ENCODE measurements around the gene A2M. TPM values are rescaled to one million over a fixed set of nuclear protein-coding genes. Genes with fewer than 3 reads are reported as not detected.
A peak's percentile ranks its signal among the peaks of the same experiment; 100 is the strongest.

A2M gene
- total and polyA plus RNA-seq, 7 experiments from 2014 or later: 0.08 to 4.9 (median 1.5) TPM; not detected in 3

- intact Hi-C loops (cut with micrococcal nuclease): no loop called here
- Histone ChIP-seq H3K4me3 (ENCODE audit: low read length) (no peak overlapping the region), H3K36me3 (ENCODE audit: control insufficient read depth in 2 of 3, insufficient read depth in 3 of 3, low read length in 3 of 3) (peaks cover 0 to 5% (median 0%) of the 10 kb centered on the region in 3 experiments), H3K4me1 (ENCODE audit: control insufficient read depth in 2 of 2, insufficient read depth in 2 of 2, low read length in 2 of 2) (peaks cover 0 to 4% of the 10 kb centered on the region in 2 donors), H3K27me3 (ENCODE audit: control insufficient read depth in 2 of 2, insufficient read depth in 2 of 2, low read length in 2 of 2) (no peaks in the 10 kb centered on the region), H3K27ac (ENCODE audit: low read depth, low read length) (no peak overlapping the region), H3K9me3 (ENCODE audit: control insufficient read depth in 2 of 3, low read length in 3 of 3) (no peaks in the 10 kb centered on the region)
- Mint-ChIP-seq H3K4me3 (no peak overlapping the region), H3K4me1 (peaks cover 0 to 2% (median 0%) of the 10 kb centered on the region in 7 donors), H3K9me3 (no peaks in the 10 kb centered on the region), H3K27me3 (peaks cover 0 to 24% (median 0%) of the 10 kb centered on the region in 5 donors), H3K27ac (no peak overlapping the region), H3K36me3 (peaks cover 0 to 4% (median 0%) of the 10 kb centered on the region in 5 donors)
- no peak for DNase-seq
- POLR2A ChIA-PET: interaction anchor here (0.6 kb wide), 1 partner anchor 47 kb away, joined by 3 read pairs; no protein-coding TSS in a partner anchor
- no peak for ATAC-seq
- CTCF ChIA-PET: interaction anchor here (0.6 kb wide), 1 partner anchor 157 kb away, joined by 3 read pairs; no protein-coding TSS in a partner anchor
These were observed 45.4 kb downstream of the A2M start for GRCh38 chr12:9070351-9070750.

GRCh38 chr12:9068600-9068999, 47.1 kb downstream of the A2M start:
- POLR2A ChIA-PET: interaction anchor here (0.6 kb wide), 1 partner anchor 40 kb away, joined by 4 read pairs; no protein-coding TSS in a partner anchor
- Histone ChIP-seq H3K9me3 (ENCODE audit: control insufficient read depth in 2 of 3, low read length in 3 of 3) (no peaks in the 10 kb centered on the region), H3K27me3 (ENCODE audit: control insufficient read depth in 2 of 2, insufficient read depth in 2 of 2, low read length in 2 of 2) (no peaks in the 10 kb centered on the region), H3K4me3 (ENCODE audit: low read length) (no peak overlapping the region), H3K36me3 (ENCODE audit: control insufficient read depth in 2 of 3, insufficient read depth in 3 of 3, low read length in 3 of 3) (peaks cover 0 to 6% (median 5%) of the 10 kb centered on the region in 3 experiments), H3K4me1 (ENCODE audit: control insufficient read depth in 2 of 2, insufficient read depth in 2 of 2, low read length in 2 of 2) (peaks cover 4 to 9% of the 10 kb centered on the region in 2 donors), H3K27ac (ENCODE audit: low read depth, low read length) (no peak overlapping the region)
- peaks cover 0 to 30% (median 0%) of the 10 kb centered on the region in 5 donors for H3K27me3 Mint-ChIP-seq
- CTCF ChIA-PET: interaction anchor here (0.6 kb wide), 1 partner anchor 157 kb away, joined by 3 read pairs; no protein-coding TSS in a partner anchor
- peaks cover 4 to 8% (median 6%) of the 10 kb centered on the region in 7 donors for H3K4me1 Mint-ChIP-seq
- ATAC-seq: no peak
- H3K9me3 Mint-ChIP-seq: no peaks in the 10 kb centered on the region
- intact Hi-C loops (cut with micrococcal nuclease): loop anchor here in 1 of 2 donors (10.0 kb wide), 1 partner anchor 396 kb away; no protein-coding TSS in a partner anchor
- H3K36me3 Mint-ChIP-seq: peaks cover 0 to 4% (median 0%) of the 10 kb centered on the region in 5 donors
- DNase-seq: no peak
- H3K27ac Mint-ChIP-seq: no peak overlapping the region
- no peak overlapping the region for H3K4me3 Mint-ChIP-seq

- H3K27me3 ChIP-seq (ENCODE audit: control insufficient read depth in 2 of 2, insufficient read depth in 2 of 2, low read length in 2 of 2): no peaks in the 10 kb centered on the region
- H3K36me3 Mint-ChIP-seq: peaks cover 0 to 4% (median 0%) of the 10 kb centered on the region in 5 donors
- H3K27ac ChIP-seq (ENCODE audit: low read depth, low read length): no peak overlapping the region
- H3K36me3 ChIP-seq (ENCODE audit: control insufficient read depth in 2 of 3, insufficient read depth in 3 of 3, low read length in 3 of 3): peaks cover 0 to 6% (median 5%) of the 10 kb centered on the region in 3 experiments
- H3K27me3 Mint-ChIP-seq: peaks cover 0 to 34% (median 0%) of the 10 kb centered on the region in 5 donors
- H3K9me3 ChIP-seq (ENCODE audit: control insufficient read depth in 2 of 3, low read length in 3 of 3): no peaks in the 10 kb centered on the region
- POLR2A ChIA-PET: no interaction called here
- H3K4me1 ChIP-seq (ENCODE audit: control insufficient read depth in 2 of 2, insufficient read depth in 2 of 2, low read length in 2 of 2): peaks cover 6 to 10% of the 10 kb centered on the region in 2 donors
- H3K4me3 Mint-ChIP-seq: no peak overlapping the region
- no peak for DNase-seq
- H3K4me3 ChIP-seq (ENCODE audit: low read length): no peak overlapping the region
- intact Hi-C loops (cut with micrococcal nuclease): loop anchor here in 1 of 2 donors (10.0 kb wide), 1 partner anchor 397 kb away; no protein-coding TSS in a partner anchor
- peaks cover 4 to 11% (median 9%) of the 10 kb centered on the region in 7 donors for H3K4me1 Mint-ChIP-seq
- no peak for ATAC-seq
- H3K27ac Mint-ChIP-seq: no peak overlapping the region
- CTCF ChIA-PET: interaction anchor here (0.6 kb wide), 1 partner anchor 157 kb away, joined by 3 read pairs; no protein-coding TSS in a partner anchor
- H3K9me3 Mint-ChIP-seq: no peaks in the 10 kb centered on the region
These were observed 47.6 kb downstream of the A2M start for GRCh38 chr12:9068086-9068485.

- peak overlapping the region in 3 of 10 donors; percentile 12 to 56 (median 40) for H3K4me3 Mint-ChIP-seq
- ATAC-seq (no peak), DNase-seq (no peak)
- POLR2A ChIA-PET: no interaction called here
- Histone ChIP-seq H3K27me3 (ENCODE audit: control insufficient read depth in 2 of 2, insufficient read depth in 2 of 2, low read length in 2 of 2) (no peaks in the 10 kb centered on the region), H3K27ac (ENCODE audit: low read depth, low read length) (no peak overlapping the region), H3K9me3 (ENCODE audit: control insufficient read depth in 2 of 3, low read length in 3 of 3) (no peaks in the 10 kb centered on the region), H3K4me1 (ENCODE audit: control insufficient read depth in 2 of 2, insufficient read depth in 2 of 2, low read length in 2 of 2) (peaks cover 6 to 10% of the 10 kb centered on the region in 2 donors), H3K36me3 (ENCODE audit: control insufficient read depth in 2 of 3, insufficient read depth in 3 of 3, low read length in 3 of 3) (peaks cover 0 to 6% (median 5%) of the 10 kb centered on the region in 3 experiments), H3K4me3 (ENCODE audit: low read length) (no peak overlapping the region)
- H3K27me3 Mint-ChIP-seq: peaks cover 0 to 30% (median 0%) of the 10 kb centered on the region in 5 donors
- H3K9me3 Mint-ChIP-seq: no peaks in the 10 kb centered on the region
- CTCF ChIA-PET: interaction anchor here (1.1 kb wide), 2 partner anchors 18 to 385 kb away, joined by 3 read pairs; no protein-coding TSS in a partner anchor
- peak overlapping the region in 1 of 9 donors; percentile 19 for H3K27ac Mint-ChIP-seq
- peaks cover 0 to 4% (median 0%) of the 10 kb centered on the region in 5 donors for H3K36me3 Mint-ChIP-seq
- intact Hi-C loops (cut with micrococcal nuclease): loop anchor here in 1 of 2 donors (10.0 kb wide), 1 partner anchor 398 kb away; no protein-coding TSS in a partner anchor
- H3K4me1 Mint-ChIP-seq: peaks cover 4 to 13% (median 9%) of the 10 kb centered on the region in 7 donors
These were observed 48.8 kb downstream of the A2M start for GRCh38 chr12:9066755-9067423.

GRCh38 chr12:9066183-9066623, 49.5 kb downstream of the A2M start:
- Mint-ChIP-seq H3K36me3 (peaks cover 0 to 4% (median 0%) of the 10 kb centered on the region in 5 donors), H3K27ac (no peak overlapping the region), H3K27me3 (peaks cover 0 to 30% (median 0%) of the 10 kb centered on the region in 5 donors), H3K4me3 (peak overlapping the region in 8 of 10 donors; percentile 12 to 85 (median 62)), H3K9me3 (no peaks in the 10 kb centered on the region), H3K4me1 (peaks cover 4 to 13% (median 9%) of the 10 kb centered on the region in 7 donors)
- H3K27ac ChIP-seq (ENCODE audit: low read depth, low read length): no peak overlapping the region
- no peaks in the 10 kb centered on the region for H3K27me3 ChIP-seq (ENCODE audit: control insufficient read depth in 2 of 2, insufficient read depth in 2 of 2, low read length in 2 of 2)
- intact Hi-C loops (cut with micrococcal nuclease): loop anchor here in 1 of 2 donors (10.0 kb wide), 1 partner anchor 399 kb away; no protein-coding TSS in a partner anchor
- H3K9me3 ChIP-seq (ENCODE audit: control insufficient read depth in 2 of 3, low read length in 3 of 3): no peaks in the 10 kb centered on the region
- ChIA-PET CTCF (interaction anchor here (1.1 kb wide), 2 partner anchors 17 to 385 kb away, joined by 3 read pairs; no protein-coding TSS in a partner anchor), POLR2A (no interaction called here)
- H3K4me1 ChIP-seq (ENCODE audit: control insufficient read depth in 2 of 2, insufficient read depth in 2 of 2, low read length in 2 of 2): peaks cover 6 to 10% of the 10 kb centered on the region in 2 donors
- no peak overlapping the region for H3K4me3 ChIP-seq (ENCODE audit: low read length)
- no peak for DNase-seq
- H3K36me3 ChIP-seq (ENCODE audit: control insufficient read depth in 2 of 3, insufficient read depth in 3 of 3, low read length in 3 of 3): peaks cover 0 to 6% (median 5%) of the 10 kb centered on the region in 3 experiments
- ATAC-seq: no peak

GRCh38 chr12:9065607-9065856, 50.2 kb downstream of the A2M start:
- Histone ChIP-seq H3K27me3 (ENCODE audit: control insufficient read depth in 2 of 2, insufficient read depth in 2 of 2, low read length in 2 of 2) (no peaks in the 10 kb centered on the region), H3K4me3 (ENCODE audit: low read length) (no peak overlapping the region), H3K36me3 (ENCODE audit: control insufficient read depth in 2 of 3, insufficient read depth in 3 of 3, low read length in 3 of 3) (peaks cover 0 to 6% (median 5%) of the 10 kb centered on the region in 3 experiments), H3K4me1 (ENCODE audit: control insufficient read depth in 2 of 2, insufficient read depth in 2 of 2, low read length in 2 of 2) (peaks cover 6 to 10% of the 10 kb centered on the region in 2 donors), H3K9me3 (ENCODE audit: control insufficient read depth in 2 of 3, low read length in 3 of 3) (no peaks in the 10 kb centered on the region), H3K27ac (ENCODE audit: low read depth, low read length) (no peak overlapping the region)
- intact Hi-C loops (cut with micrococcal nuclease): loop anchor here in 1 of 2 donors (10.0 kb wide), 1 partner anchor 399 kb away; no protein-coding TSS in a partner anchor
- H3K36me3 Mint-ChIP-seq: peaks cover 0 to 4% (median 0%) of the 10 kb centered on the region in 5 donors
- CTCF ChIA-PET: interaction anchor here (1.1 kb wide), 1 partner anchor 16 kb away, joined by 3 read pairs; no protein-coding TSS in a partner anchor
- H3K27ac Mint-ChIP-seq: no peak overlapping the region
- H3K9me3 Mint-ChIP-seq: no peaks in the 10 kb centered on the region
- H3K4me1 Mint-ChIP-seq: peaks cover 4 to 13% (median 9%) of the 10 kb centered on the region in 7 donors
- ATAC-seq (no peak), DNase-seq (no peak)
- POLR2A ChIA-PET: no interaction called here
- H3K4me3 Mint-ChIP-seq: peak overlapping the region in 6 of 10 donors; percentile 45 to 85 (median 72)
- H3K27me3 Mint-ChIP-seq: peaks cover 0 to 30% (median 0%) of the 10 kb centered on the region in 5 donors
